GM18511 (cell line): ENCODE results near the gene MACROD2.

Experiments
- ATAC-seq: cut with Tn5 transposase; IDR thresholded peaks from one replicate; pipeline ENCODE4 v1.9.1; 2021; ENCODE audit warnings: mild to moderate bottlenecking, moderate library complexity; ENCODE audit not compliant: unreplicated experiment

MACROD2 gene

GRCh38 chr20:14832630-14833029 is 837.3 kb downstream of the MACROD2 start:
- peak; percentile 59 for ATAC-seq

DNA sequence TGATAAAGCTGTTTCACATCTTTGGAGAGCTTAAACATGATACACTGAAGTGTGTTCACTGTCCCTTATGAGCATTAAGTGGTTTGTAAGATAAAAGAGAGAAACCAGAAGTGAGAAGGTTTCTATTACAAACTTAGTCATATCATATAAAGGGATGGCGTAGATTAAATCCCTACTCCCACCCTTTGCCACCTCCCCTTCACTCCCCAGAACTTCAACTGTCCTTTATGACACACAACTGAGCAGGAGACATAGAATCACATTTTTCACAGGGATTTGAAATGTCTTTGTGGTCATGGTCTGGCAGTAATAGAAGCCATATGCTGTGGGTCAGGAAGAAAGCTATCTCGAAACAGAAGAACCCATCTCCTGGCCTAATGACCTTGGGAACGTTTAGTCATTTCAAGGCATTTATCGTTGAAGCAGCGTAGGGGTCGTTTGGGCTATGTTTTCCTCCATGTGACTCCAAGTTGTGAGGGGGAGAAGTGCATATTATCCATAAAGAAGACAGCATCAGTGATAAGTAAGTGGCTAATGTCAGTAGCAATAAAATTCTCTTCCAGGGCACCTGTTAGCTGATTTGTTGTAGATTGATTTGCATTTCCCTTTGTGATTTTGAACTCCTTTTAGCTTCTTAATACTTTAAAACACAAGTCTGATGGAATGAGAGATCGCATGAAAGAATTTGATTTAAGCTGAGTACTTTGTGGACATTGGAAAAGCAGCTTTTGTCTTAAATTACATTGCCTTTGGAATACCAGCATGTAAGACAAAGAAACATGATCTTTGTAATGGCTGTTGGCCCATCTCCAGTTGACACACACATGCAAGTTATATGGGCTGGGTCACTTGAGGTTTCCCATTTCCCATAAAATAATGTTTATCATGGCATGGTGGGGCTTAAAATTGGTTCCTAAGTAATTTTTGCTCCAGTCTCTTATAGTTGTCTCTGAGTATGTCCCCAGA is 843.6 kb downstream of the MACROD2 start:
- peak; percentile 95 for ATAC-seq

DNA sequence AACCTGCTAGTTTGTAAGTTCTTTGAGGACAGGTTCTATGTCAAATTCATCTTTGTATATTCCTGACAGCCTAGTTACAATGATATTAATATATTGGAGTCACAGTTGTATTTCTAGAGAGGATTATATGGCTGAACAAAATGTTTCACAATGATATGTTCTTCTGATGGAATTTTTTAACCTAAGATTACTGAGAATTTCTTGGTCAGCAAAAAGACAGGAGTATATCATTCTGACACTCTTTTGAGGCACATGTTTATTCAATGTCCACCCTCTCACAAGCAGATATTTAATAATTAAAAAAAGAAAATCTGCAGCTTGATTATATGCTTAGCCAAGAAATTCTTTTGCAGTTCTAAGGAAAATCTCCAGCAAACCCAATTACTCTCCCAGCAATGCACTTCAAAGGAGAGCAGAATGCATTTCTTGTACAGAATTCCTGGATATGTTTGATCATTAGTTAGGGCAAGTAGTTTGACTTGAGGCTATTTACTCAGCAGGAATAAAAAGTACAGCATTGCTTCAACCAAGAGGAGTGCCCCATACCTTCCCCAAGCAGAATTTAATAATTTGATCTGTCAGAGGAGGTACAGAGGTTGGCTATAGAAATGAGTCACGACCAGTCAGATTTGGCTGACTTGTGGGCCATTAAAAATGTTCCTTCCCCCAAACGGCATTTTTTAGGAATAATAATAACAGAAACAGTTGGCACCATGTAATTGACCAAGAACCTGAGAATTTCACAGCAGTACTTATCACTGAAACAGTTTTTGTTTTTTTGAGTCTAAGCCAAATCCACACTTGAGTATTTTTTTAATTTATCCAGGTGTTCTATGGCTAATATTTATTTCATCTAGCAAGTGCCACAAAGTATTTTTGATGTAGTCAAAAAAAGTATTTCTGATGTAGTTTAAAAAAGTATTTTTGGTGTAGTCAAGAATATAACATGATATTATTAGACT is 850.2 kb downstream of the MACROD2 start:
- no peak for ATAC-seq

DNA sequence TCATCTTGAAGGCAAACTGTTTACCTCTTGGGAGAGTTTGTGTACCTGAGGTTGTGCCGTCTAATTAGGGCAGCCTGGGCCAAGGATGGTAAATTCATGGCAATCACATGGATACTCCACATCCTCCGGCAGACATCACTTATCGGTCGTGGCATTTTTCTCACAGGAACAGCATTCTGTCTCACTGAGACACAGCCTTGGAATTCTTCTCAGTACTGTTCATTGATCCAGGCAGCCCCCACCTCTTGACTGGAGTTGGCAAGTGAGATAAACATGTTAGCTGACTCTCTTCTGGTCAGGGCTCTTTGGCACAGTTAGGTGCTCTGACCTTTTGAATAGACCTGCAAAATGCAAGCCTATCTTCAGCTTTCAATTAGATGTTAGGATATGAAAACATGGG is 853.5 kb downstream of the MACROD2 start:
- no peak for ATAC-seq

GRCh38 chr20:14853079-14853478 is 857.8 kb downstream of the MACROD2 start:
- no peak for ATAC-seq

- no peak for ATAC-seq
Measured at GRCh38 chr20:14855171-14855570, 859.9 kb downstream of the MACROD2 start.

DNA sequence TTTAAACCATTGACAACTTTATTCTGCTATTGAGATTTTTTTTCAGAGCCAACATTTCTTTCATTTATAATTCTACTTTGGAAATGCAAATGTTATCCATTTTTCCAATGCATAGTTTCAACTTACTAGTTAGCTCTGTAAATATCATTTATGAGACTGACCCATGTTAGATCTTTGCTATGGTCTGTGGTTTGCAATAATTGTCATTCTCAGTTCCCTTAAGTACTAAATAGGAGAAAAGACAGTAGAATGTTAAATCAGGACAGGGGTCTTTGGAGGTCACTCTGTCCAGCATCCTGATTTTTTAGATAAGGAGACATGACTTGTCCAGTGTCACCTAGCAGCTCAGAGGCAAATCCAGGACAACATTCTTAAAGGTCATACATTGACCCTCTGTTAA is 864.3 kb downstream of the MACROD2 start:
- ATAC-seq, result no peak

- ATAC-seq, result peak; percentile 63
Measured at GRCh38 chr20:14860410-14860814, 865.1 kb downstream of the MACROD2 start.

DNA sequence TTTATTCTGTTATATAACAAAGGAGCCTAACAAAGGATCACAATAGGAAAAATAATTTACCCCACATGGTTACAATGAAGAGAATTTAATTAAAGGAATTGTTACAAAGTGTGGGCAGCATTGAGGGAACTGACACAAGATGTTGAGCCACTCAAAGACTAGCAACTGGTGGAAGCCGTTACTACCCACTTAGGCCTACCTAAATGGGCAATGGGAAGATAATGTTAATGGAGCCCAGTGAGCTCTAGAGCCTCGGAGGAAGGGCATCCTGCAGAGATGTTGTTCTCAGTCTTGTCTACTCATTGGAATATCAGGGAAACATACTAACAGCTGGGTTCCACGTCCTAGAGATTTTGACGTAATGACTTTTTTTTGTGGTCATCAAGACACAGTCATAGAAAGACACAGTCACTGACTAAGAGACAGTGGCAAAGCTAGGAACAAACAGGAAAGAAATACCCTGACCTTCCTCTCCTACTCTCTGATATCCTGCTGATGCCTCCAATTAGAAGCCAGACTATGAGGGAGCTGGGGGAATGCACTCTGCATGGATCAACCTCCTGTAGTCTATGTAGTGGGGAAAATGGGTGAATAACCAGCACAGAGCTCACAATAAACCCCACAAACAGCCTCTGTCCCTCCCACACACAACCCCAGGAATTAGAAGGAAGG is 865.8 kb downstream of the MACROD2 start:
- no peak for ATAC-seq

DNA sequence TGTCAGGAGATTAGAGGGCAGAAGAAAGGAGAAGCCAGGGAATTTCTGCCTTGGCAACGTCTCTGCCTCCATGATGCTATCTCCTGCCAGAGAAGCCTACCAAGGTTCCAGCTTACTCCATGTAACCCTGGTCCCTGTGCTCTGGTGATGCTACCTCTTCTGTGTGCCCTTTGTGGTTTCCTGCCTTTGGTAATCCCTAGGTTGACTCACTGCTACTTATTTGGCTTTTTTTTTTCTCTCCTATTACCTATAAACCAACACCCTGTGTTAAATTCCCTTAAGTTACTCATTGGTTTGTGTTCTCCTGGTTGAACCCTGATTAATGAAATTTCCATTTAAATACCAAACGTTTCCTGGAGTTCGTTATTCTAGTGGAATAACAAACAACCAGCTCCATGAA is 869.9 kb downstream of the MACROD2 start:
- peak; percentile 60 for ATAC-seq

- ATAC-seq, result no peak
Measured at GRCh38 chr20:14865731-14866130, 870.4 kb downstream of the MACROD2 start.

DNA sequence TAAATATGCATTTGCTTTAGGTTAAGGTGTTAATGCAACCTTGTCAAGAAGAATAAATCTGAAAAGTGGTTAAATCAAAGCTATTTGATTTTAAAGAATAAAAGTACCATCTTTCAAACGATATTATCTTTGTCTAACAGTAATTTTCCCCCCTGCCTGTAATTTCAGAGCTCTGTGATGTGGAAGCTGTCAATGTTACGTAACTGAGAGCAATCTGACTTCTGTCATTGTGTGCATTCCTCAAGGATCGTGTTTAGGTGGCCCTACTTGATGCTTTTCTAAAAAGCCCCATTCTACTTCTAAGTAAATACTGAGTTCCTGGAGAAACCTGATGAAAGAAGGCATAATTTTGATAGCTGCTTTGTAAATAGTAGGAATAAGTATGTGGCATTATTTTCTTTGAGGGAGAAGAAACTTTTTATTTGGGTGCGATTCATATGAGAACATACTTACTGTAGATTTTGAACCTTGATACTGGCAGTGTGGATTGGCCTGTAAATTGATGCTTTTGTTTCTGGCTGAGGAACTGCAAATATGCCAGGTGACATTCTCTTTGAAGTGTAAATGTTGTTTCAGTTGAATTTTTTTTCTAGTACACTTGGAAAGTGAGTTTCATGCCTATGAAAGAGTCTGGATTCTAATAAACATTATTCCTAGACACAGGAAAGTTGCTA is 871.7 kb downstream of the MACROD2 start:
- no peak for ATAC-seq

- ATAC-seq, result no peak
Measured at GRCh38 chr20:14877301-14878028, 882.1 kb downstream of the MACROD2 start.

GRCh38 chr20:14878676-14879019 is 883.3 kb downstream of the MACROD2 start:
- no peak for ATAC-seq

GRCh38 chr20:14879020-14879697 is 883.8 kb downstream of the MACROD2 start:
- peak; percentile 79 for ATAC-seq

- ATAC-seq, result no peak
Measured at GRCh38 chr20:14879839-14880238, 884.5 kb downstream of the MACROD2 start.

- ATAC-seq, result no peak
Measured at GRCh38 chr20:14881518-14881917, 886.2 kb downstream of the MACROD2 start.

DNA sequence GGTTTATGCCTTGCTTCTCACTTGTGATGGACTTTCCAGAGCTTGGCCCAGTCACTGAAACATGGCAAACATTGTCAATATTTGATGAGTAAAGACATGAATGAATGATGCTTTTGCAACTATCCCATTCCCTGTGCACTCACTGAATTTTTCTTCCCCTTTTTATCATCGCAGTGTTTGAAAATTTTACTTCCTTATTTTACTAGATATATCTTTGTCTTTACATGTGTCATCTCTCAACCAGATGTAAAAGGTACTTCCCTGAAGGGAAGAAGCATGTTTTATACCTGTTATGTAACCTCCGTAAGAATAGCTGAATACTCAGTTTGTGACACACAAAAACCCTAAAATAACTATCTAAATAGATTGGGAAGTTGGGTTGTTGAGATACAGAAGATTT is 886.8 kb downstream of the MACROD2 start:
- ATAC-seq, result no peak

- ATAC-seq, result no peak
Measured at GRCh38 chr20:14882846-14883245, 887.5 kb downstream of the MACROD2 start.
